ENCODE results near the gene MAP3K12.

MAP3K12 gene

GRCh38 chr12:53506881-53507602 is 7.8 kb upstream of the MAP3K12 start, which contains the start of gene NPFF:
Gene NPFF (minus strand): TSS chr12:53507484. CDS start chr12:53507474, 10 bp downstream.
- DNase-seq: no peak

DNA sequence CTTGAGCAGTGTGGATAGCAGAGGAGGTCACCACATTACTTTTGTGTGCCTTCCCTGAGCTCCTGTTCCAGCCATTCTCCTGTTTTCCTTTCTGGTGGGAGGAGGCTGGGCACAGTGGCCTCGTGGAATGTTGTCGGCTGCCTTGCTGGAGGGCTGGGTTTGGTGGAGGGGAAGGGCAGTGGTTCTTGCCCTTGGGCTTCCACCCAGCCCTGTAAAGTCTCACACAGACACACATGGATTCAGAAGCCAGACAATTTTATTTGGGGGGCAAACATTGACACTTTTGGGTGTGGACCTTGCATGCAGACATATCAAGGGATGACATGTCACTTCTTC is 7.2 kb upstream of the MAP3K12 start:
- DNase-seq: no peak

DNA sequence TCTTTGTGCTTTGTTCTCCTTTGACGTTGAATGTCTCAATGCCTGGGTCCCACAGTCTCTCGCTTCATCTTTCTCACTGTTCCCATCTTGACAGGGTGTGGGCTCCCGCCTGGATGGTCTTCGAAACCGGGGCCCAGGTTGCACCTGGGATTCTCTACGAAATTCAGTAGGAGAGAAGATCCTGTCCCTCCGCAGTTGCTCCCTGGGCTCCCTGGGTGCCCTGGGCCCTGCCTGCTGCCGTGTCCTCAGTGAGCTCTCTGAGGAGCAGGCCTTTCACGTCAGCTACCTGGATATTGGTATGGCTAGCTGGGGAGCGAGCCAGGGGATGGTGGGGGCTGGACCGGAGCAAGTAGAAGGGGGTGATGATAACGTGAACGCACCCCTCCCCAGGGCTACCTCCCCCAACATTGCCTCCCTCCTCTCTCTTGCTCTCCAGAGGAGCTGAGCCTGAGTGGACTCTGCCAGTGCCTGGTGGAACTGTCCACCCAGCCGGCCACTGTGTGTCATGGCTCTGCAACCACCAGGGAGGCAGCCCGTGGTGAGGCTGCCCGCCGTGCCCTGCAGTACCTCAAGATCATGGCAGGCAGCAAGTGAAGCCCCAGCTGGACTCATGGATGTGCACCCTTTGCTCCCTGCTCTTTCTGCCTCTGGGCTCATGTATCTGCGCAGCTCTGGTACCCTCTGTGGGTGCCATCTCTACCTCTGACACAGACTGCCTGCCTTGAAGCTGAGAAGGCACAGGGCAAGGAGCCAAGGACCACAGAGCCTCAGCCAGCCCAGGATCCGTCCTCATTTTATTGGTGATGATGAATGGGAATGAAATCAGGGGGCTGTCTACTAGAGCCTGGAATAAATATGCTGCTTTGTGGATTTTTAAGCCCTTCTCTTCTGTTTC is 6.5 kb upstream of the MAP3K12 start:
- DNase-seq: no peak

- DNase-seq: no peak
Measured at GRCh38 chr12:53505086-53505485, 5.8 kb upstream of the MAP3K12 start.

DNA sequence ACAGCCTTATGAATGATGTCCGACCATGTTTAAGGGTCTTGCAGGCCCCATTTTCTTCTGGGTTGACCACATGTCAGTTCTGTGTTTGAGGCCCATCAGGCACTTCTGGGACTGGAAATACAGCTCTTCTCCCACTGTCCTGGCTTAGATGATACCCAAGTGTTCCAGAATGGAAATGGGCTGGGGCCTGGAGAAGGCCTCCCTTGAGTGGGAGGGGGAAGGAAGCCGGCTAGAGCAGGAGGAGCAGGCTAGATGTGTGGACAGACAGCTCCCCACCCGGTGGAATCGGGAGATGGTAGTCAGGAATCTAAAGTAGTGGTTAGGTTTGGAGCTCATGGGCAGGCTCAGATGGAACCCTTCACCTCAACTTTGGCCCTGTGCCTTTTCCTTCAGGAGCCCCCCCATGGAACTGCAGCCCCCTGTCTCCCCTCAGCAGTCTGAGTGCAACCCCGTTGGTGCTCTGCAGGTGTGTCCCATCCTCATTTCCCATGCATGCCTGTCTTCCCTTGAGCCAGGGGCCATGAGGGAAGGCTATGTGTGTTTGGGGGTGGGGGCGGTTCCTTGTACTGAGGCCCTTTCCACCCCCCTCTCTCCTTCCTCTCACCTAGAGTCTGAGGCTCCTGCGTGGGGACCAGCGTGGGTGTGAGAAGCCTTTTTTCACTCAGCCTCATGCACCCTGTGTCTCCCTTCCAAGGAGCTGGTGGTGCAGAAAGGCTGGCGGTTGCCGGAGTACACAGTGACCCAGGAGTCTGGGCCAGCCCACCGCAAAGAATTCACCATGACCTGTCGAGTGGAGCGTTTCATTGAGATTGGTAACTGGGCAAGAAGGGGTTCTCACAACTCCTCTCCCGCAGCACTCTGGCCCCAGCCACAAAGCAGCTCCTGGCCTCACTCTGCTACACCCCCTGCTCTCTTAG is 5.0 kb upstream of the MAP3K12 start:
- DNase-seq: no peak

GRCh38 chr12:53502983-53503728 is 3.9 kb upstream of the MAP3K12 start:
- no peak for DNase-seq

DNA sequence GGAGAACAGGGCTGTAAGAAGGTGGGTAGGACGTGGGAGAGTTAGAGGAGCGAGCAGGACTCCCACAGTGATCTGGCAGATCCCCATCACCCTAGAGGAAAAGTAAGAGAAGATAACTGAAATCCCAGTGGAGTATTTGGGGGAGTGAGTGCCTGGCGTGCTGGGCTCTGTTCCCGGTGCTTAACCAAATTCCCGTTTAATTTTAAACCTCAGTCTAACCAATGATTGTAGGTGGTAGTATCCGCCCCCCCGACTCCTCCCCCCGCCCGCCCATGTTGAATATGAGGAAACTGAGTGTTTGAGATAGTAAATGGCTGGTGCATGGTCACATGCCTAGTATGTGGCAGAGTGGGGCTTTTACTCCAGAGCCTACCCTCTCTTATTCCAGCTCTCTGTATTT is 3.1 kb upstream of the MAP3K12 start:
- DNase-seq: no peak

- DNase-seq: no peak
Measured at GRCh38 chr12:53501615-53502181, 2.4 kb upstream of the MAP3K12 start.

GRCh38 chr12:53500776-53501614 is 1.7 kb upstream of the MAP3K12 start, which contains the start of gene TARBP2:
Gene TARBP2 (plus strand): TSS chr12:53501283. CDS start chr12:53501409, 126 bp downstream.
- peak; percentile 97 to 98 for DNase-seq

DNA sequence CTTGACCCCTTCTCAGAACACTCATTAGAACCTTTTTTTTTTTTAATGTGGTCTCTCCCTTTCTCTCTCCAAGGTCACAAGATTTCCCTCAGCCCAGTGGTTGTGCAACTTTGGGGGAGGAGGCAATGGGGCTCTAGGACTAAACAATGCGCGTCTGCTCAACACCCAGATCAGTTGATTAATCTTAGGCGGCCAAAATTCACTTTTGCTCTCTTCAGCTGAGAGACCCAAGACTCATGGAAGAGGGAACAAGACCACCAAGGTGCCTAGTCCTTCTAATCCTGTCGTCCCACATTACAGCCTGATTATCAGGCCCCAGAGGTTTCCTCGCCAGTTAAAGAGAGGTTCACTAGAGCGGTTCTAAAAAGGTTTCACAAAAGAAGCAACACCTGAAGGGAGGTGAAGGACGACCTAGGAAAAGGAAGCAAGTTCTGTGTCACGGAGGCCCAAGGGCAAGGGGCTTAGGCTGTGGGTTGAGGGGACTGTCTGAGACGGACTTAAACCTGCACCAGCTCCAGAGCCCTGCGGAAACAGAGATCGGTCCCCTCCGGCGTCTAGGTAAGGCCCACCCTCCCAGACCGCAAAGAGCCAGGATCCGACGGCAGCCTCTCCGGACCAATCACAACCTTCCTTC is 1.0 kb upstream of the MAP3K12 start:
- peak; percentile 51 to 53 for DNase-seq

GRCh38 chr12:53498235-53498630 is 1.0 kb downstream of the MAP3K12 start:
- DNase-seq: no peak

DNA sequence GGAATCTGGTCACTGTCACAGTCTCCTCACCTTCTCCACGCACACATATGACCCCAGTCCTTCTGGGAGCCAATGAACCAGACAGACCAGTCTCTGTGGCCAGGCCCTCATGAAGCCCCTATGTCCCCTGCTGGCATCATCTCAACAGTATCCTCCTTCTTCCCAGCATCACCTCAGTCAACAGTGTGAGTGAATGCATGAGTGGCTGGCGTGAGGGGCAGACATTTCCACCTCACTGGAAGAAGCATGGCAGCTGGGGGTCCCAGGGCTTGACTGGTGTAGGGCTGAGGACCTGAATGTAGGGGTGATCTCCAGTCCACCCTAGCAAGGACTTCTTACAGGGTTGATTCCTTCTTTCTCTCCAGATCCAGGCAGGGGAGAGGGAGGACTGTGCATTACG is 1.8 kb downstream of the MAP3K12 start:
- no peak for DNase-seq

GRCh38 chr12:53496752-53497032 is 2.6 kb downstream of the MAP3K12 start:
- no peak for DNase-seq

DNA sequence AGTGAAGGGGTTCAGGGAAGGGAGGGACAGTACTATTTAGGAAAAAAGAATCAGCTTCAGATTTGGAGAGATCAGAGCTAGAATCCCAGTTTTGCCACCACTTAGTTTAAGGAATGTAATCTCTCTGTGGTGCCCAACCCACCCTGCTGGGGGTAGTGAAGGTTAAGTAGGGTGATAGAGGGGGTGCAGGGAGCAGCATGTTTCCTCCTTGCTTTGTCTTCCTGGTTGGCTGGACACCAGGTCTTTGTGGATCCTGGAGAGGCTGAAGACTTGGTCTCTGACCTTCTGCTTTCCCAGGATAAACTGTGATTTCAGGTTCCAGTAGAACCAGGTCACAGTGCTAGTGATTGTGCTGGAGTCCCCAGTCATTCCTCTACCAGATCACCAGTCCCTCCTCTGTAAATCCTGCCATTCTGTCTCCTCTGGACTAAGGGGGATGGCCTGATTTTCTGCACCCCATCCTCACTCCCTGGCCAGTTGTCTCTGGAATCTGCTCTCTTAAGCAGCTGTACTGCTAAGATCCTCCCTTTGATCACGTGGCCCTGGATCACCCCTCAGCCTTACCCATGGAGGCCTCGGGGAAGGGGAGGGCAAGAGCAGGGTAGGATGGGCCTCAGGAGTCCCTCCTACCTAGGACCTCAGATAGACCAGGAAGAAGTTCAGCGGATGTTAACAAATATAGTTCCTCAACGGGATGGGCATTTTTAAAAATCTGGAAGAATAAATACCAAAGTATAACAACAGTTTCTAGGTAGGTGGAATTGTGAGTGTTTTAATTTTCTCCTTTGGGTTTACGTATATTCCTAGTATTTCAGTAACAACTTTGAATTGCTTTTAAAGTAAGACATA is 3.1 kb downstream of the MAP3K12 start:
- no peak for DNase-seq

DNA sequence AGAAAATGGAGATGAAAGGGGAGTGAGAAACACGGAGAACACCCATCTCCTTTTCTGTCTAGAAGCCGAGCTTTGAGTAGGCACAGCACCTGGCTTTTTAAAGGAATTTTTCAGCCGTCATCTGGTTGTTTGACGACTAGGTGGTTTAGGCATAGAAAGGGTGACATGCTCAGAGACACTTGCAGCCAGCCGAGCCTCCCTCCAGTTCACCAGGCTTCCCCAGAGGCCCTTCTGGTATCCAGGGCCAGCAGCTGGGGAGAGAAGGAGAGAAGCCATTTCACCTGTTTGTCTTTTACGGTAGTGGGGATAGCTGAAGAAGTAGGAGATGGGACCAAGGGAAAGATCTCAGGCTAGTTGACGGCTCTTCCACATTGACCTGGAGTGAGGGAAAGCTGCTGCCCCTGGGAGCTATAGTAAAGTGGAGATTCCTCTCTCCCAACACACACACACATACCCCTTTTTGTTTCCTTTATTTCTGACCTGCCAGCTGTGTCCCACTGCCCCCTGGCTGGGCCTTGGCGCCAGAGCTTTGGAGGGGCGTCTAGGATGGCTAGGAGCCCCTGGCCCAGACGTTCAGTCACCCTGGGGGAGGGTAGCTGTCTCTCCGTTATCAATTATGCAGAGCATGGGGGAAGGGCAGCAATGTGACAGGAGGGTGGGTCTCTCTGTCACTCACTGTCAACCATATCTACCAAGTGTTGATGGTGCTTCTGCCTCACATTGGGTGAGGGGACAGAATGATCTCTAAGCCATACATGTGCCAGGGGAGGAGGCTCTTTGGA is 5.5 kb downstream of the MAP3K12 start:
- no peak for DNase-seq

DNA sequence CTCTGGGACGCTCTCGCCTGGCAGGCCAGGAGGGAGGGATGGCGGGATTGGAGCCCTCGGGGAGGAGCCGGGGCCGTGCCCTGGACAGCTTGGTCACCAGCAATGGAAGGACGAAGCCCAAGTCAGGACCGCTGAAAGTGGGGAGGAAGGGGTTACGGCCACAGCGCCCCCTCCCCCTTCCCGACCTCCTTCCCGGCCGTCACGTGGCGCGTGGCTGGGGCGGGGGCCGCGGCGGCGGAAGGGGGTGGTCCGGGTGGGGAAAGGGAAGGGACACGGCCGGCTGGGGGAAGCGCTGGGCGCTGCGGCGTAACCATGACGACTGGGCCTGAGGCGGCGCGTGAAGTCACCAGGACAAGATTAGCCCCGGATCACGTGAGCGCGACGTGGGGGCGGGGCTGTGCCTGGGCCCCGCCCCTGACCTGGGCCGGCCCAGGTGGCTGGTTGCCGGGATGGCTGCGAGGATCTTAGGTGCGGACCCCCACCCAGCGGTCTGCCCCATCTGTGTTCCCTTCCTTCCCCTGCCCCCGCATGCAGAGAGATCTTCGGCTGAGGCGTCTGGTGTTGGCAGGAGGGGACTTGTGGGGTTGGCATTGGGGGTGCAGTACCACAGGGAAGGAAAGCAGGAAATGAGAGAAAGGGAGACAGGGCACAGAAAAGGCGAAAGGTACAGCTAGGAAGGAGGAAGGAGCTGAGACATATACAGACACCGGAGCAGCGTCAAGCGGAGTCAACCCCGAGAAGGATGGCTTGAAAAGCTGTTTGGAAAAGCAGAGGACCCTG is 6.2 kb downstream of the MAP3K12 start:
- DNase-seq: peak; percentile 70 to 73

GRCh38 chr12:53492188-53492587 is 7.1 kb downstream of the MAP3K12 start:
- DNase-seq: no peak

All from AML-193 (cell line).